ENCODE data around the gene CDK4. TPM values are rescaled to one million over a fixed set of nuclear protein-coding genes. Genes with fewer than 3 reads are reported as not detected.

The CDK4 gene
- total RNA-seq, 1 experiment from 2014 or later = 218 TPM

GRCh38 chr12:57762463-57762862 lies 10.4 kb upstream of the CDK4 start:
- Histone ChIP-seq H3K9me3 (ENCODE audit: control insufficient read depth, low read depth, low read length) (no peaks in the 10 kb centered on the region), H3K14ac (ENCODE audit: insufficient read depth, low read length) (no peak overlapping the region), H2BK15ac (ENCODE audit: low read depth, low read length) (no peak overlapping the region), H3K18ac (ENCODE audit: insufficient read length, low read depth, low read length) (no peak overlapping the region), H4K20me1 (ENCODE audit: control insufficient read depth, insufficient read depth, insufficient read length) (no peaks in the 10 kb centered on the region), H3K23me2 (ENCODE audit: insufficient read length, low read depth, low read length, poor library complexity, severe bottlenecking) (peaks cover 25% of the 10 kb centered on the region), H3K23ac (ENCODE audit: insufficient read length, low read depth, low read length) (no peak overlapping the region), H3K79me1 (ENCODE audit: insufficient read depth, low read depth, low read length, poor library complexity, severe bottlenecking) (no peaks in the 10 kb centered on the region), H3K56ac (ENCODE audit: insufficient read length, low read depth, low read length) (no peak overlapping the region), H2BK120ac (ENCODE audit: low read depth, low read length, poor library complexity, severe bottlenecking) (no peak overlapping the region), H2AK5ac (ENCODE audit: insufficient read length, low read length) (no peak overlapping the region), H2BK12ac (ENCODE audit: insufficient read length, low read depth, low read length) (no peak overlapping the region), H3K4me1 (ENCODE audit: insufficient read depth, low read length) (peaks cover 3% of the 10 kb centered on the region; the same call in 1 of the 2 replicates), H4K91ac (ENCODE audit: insufficient read length, low read depth, low read length) (no peak overlapping the region), H2AFZ (ENCODE audit: low read length) (no peak overlapping the region), H2BK20ac (ENCODE audit: low read depth, low read length, poor library complexity, severe bottlenecking) (no peak overlapping the region), H3K4me2 (ENCODE audit: insufficient read depth, insufficient read length, low read length) (no peak overlapping the region), H3K4ac (ENCODE audit: low read depth, low read length) (no peak overlapping the region), H3K9ac (ENCODE audit: extremely low read depth, insufficient read length, low read length) (no peak overlapping the region), H3T11ph (ENCODE audit: low read length) (no peak overlapping the region), H4K8ac (replicated peaks; ENCODE audit: insufficient read length, low read depth, low read length) (no peak overlapping the region), H2BK5ac (ENCODE audit: insufficient read length, low read length) (no peak overlapping the region), H4K5ac (ENCODE audit: insufficient read length, low read depth, low read length) (no peak overlapping the region), H3K79me2 (ENCODE audit: insufficient read depth, low read length) (no peaks in the 10 kb centered on the region), H3K27me3 (ENCODE audit: insufficient read depth, low read length) (peaks cover 31% of the 10 kb centered on the region; the same call in 1 of the 2 replicates), H3K27ac (ENCODE audit: insufficient read length, low read depth, low read length) (no peak overlapping the region)
- no peak for TF ChIP-seq CTCF (conservative IDR thresholded peaks at IDR 0.05)
- H3K27me3 Mint-ChIP-seq (ENCODE audit: low read depth) = peaks cover 57% of the 10 kb centered on the region
- no peaks in the 10 kb centered on the region for H3K9me3 Mint-ChIP-seq
- H3K4me3 Mint-ChIP-seq = no peak overlapping the region
- no peak overlapping the region for H3K27ac Mint-ChIP-seq
- DNase-seq = no peak
- peaks cover 26 to 37% of the 10 kb centered on the region in 2 experiments for H3K4me1 Mint-ChIP-seq
- H3K36me3 Mint-ChIP-seq (ENCODE audit: insufficient read depth in 1 of 3, low read depth in 3 of 3) = peaks cover 0 to 15% (median 6%) of the 10 kb centered on the region in 3 experiments; a peak in 3 of 7 replicates
- WGBS (ENCODE audit: extremely low coverage, insufficient read length, low lambda C conversion rate) = no CpG with 5 or more reads among the region's 2 CpGs

All from H9 (cell line).